Left lung (tissue), 10 donors: ENCODE data around the gene AP2A2. TPM values are rescaled to one million over a fixed set of nuclear protein-coding genes. Genes with fewer than 3 reads are reported as not detected.

ENCODE experiments used
- ATAC-seq: fragments of 200-7000 bp; cut with Tn5 transposase; one replicate; pipeline ENCODE4 v1.9.1; 2020; ENCODE audit warnings: moderate library complexity
- DNase-seq, 4 donors: peaks; one replicate each; pipeline ENCODE4 v3.0.0-alpha.2; 2013 to 2020
- H3K27ac ChIP-seq, 2 donors: fragments of 200-600 bp; sonication (generic) in 1 of 2; one replicate each; pipeline versions ENCODE4 v1.5.0 to v1.8.0; 2020 to 2021
- H3K27me3 ChIP-seq, 2 donors: fragments of 200-600 bp; sonication (generic) in 1 of 2; one replicate each; pipeline versions ENCODE4 v1.5.0 to v1.8.0; 2020 to 2021
- H3K36me3 ChIP-seq, 2 donors: fragments of 200-600 bp; sonication (generic) in 1 of 2; one replicate each; pipeline versions ENCODE4 v1.5.0 to v1.8.0; 2020 to 2021
- H3K4me1 ChIP-seq, 2 donors: fragments of 200-600 bp; one replicate each; pipeline ENCODE4 v1.8.0; 2021
- H3K4me3 ChIP-seq, 2 donors: fragments of 200-600 bp; sonication (generic) in 1 of 2; one replicate each; pipeline versions ENCODE4 v1.5.0 to v1.8.0; 2020 to 2021; ENCODE audit warnings: mild to moderate bottlenecking in 1 of 2
- H3K9me3 ChIP-seq, 2 donors: fragments of 200-600 bp; sonication (generic) in 1 of 2; one replicate each; pipeline versions ENCODE4 v1.5.0 to v1.8.0; 2020 to 2021
- intact Hi-C, 2 donors: fragments of 100-400 bp; cut with DNase I; formaldehyde crosslinking; loops; one replicate each; pipeline versions ENCODE4 v1.11.2 to v1.14.2; 2022
- polyA plus RNA-seq, 6 donors: library from polyadenylated mRNA; unstranded; fragments of 120-200 nt; gene quantifications; one replicate each; pipeline ENCODE4 v1.2.1, GENCODE V29; 2013; ENCODE audit not compliant: insufficient read length in 6 of 6
- total RNA-seq, 2 donors: library from RNA; stranded (reverse); fragmentation: NEBNext Ultra II Directional; extraction: Animal tissue kit (Norgen Biotek cat#: 25700); gene quantifications; one replicate each; pipeline ENCODE4 v1.2.1, GENCODE V29; 2021
- TF ChIP-seq, protein P1 (sequence below), 2 donors: fragments of 200-600 bp; sonication (generic) in 1 of 2; IDR thresholded peaks; one replicate each; pipeline versions ENCODE4 v1.5.0 to v1.8.0; 2021; ENCODE audit warnings: antibody characterized with exemption in 2 of 2
- donor health status: DM: no; HTN: yes; CAD: no.
- donor health status: DM: no; HTN: no; CAD: no.

The AP2A2 gene
- total and polyA plus RNA-seq, 8 donors, result 77.0 to 98.4 (median 83.0) TPM

DNA sequence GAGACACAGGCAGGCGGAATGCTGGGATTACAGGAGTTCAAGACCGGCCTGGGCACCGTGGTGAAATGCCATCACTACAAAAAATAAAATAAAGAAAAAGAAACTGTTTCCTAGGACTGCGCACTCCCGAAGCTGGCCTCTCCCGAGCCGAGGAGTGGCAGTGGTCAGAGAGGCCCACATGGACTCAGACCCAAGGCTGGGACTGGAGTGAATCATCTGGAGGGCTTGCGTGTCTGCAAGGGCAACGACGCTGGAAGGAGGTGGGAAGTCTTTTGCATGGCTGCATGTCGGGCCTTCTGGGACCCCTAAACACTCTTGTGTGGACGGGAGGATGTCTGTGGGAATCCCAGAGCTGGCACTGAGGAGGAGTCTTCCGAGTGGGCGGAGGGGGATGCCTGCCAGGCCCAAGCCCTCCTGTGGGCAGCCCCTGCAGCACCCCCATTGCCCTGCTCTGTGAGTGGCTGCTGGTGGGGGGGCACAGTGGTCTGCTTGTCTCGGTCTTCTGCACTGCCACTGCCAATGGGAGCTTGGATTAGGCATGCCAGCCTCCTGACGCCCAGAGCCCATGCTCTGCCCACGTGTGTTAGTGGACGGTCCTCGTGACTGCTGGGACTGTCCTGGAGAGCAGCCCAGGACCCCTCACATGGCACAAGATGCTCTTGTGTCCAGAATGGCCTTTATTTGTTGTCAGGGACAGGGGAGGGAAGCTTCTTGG lies 1.8 kb upstream of the AP2A2 start:
- peaks cover 0 to 9% of the 10 kb centered on the region in 2 donors for H3K36me3 ChIP-seq
- TF ChIP-seq, protein P1, sequence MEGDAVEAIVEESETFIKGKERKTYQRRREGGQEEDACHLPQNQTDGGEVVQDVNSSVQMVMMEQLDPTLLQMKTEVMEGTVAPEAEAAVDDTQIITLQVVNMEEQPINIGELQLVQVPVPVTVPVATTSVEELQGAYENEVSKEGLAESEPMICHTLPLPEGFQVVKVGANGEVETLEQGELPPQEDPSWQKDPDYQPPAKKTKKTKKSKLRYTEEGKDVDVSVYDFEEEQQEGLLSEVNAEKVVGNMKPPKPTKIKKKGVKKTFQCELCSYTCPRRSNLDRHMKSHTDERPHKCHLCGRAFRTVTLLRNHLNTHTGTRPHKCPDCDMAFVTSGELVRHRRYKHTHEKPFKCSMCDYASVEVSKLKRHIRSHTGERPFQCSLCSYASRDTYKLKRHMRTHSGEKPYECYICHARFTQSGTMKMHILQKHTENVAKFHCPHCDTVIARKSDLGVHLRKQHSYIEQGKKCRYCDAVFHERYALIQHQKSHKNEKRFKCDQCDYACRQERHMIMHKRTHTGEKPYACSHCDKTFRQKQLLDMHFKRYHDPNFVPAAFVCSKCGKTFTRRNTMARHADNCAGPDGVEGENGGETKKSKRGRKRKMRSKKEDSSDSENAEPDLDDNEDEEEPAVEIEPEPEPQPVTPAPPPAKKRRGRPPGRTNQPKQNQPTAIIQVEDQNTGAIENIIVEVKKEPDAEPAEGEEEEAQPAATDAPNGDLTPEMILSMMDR (IDR thresholded peaks at IDR 0.05), result no peak
- H3K27ac ChIP-seq, result peak overlapping the region in 1 of 2 donors; percentile 87
- H3K9me3 ChIP-seq, result no peaks in the 10 kb centered on the region
- peaks cover 22 to 35% of the 10 kb centered on the region in 2 donors for H3K4me1 ChIP-seq
- H3K27me3 ChIP-seq, result no peaks in the 10 kb centered on the region
- intact Hi-C loops, result no loop called here
- no peak for ATAC-seq
- no peak overlapping the region for H3K4me3 ChIP-seq
- DNase-seq, result peak in 1 of 4 donors; percentile 57

DNA sequence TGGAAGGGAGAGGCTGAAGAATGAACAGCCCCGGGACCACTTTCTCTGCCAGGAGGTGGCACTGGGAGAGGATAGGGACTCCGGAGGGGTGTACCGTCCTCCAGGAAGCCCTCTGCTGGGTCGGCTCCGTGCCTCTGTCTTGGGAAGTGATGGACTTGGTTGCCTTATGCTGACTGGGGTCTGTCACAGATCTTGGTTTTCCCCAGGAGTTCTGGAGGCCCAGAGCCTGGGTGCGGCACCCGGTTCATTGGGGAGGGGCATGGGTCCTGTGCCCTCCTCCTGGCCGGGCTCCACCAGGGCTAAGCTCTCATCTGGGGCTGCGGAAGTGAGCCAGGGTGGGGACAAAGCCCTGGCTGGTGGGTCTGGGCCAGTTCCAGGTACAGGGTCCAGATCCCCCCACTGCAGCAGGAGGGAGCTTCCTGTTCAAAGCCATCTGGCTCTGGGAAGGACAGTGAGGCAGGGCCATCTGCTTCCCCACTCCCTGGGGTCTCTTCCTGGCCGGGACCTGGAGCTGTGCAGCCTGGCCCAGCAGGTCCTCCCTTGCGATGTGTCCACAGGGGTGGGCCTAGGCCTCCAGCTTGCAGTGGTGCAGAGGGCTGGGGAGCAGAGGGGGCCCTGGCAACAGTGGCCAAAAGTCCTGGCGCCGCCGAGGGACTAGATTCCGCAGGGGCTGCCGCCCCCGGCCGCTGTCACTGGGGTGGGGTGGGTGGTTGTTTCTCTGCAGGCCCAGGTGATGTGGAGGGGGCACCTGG lies 1.1 kb upstream of the AP2A2 start:
- intact Hi-C loops, result no loop called here
- ATAC-seq, result no peak
- H3K36me3 ChIP-seq, result peaks cover 0 to 16% of the 10 kb centered on the region in 2 donors
- H3K4me1 ChIP-seq, result peaks cover 26 to 43% of the 10 kb centered on the region in 2 donors
- H3K27ac ChIP-seq, result peak overlapping the region; percentile 79 to 87
- DNase-seq, result peak in 1 of 4 donors; percentile 80
- H3K4me3 ChIP-seq, result no peak overlapping the region
- H3K27me3 ChIP-seq, result no peaks in the 10 kb centered on the region
- H3K9me3 ChIP-seq, result no peaks in the 10 kb centered on the region
- TF ChIP-seq, protein P1 (IDR thresholded peaks at IDR 0.05), result no peak

DNA sequence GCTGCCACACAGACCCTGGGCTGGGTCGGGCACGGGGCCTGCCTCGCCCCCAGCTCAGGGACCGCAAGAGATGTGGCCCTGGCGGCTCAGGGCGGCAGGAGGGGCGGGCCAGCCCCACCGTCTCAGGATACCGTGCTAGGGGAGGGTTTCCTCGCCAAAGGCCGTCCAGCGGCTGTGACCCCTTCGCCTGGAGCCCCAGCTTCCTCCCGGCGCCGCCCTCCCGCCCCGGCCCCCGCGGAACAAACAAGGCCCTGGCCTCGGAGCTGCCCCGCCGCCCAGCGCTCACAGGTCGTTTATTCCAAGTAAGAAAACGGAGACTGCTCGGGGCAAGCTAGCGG lies 543 bp upstream of the AP2A2 start:
- intact Hi-C loops, result no loop called here
- Histone ChIP-seq H3K36me3 (peaks cover 0 to 17% of the 10 kb centered on the region in 2 donors), H3K4me1 (peaks cover 26 to 48% of the 10 kb centered on the region in 2 donors), H3K27ac (peak overlapping the region; percentile 79 to 87), H3K9me3 (no peaks in the 10 kb centered on the region), H3K27me3 (no peaks in the 10 kb centered on the region), H3K4me3 (peak overlapping the region in 1 of 2 donors; percentile 66)
- ATAC-seq (no peak), DNase-seq (peak in 1 of 4 donors; percentile 85)
- TF ChIP-seq, protein P1 (IDR thresholded peaks at IDR 0.05), result no peak

DNA sequence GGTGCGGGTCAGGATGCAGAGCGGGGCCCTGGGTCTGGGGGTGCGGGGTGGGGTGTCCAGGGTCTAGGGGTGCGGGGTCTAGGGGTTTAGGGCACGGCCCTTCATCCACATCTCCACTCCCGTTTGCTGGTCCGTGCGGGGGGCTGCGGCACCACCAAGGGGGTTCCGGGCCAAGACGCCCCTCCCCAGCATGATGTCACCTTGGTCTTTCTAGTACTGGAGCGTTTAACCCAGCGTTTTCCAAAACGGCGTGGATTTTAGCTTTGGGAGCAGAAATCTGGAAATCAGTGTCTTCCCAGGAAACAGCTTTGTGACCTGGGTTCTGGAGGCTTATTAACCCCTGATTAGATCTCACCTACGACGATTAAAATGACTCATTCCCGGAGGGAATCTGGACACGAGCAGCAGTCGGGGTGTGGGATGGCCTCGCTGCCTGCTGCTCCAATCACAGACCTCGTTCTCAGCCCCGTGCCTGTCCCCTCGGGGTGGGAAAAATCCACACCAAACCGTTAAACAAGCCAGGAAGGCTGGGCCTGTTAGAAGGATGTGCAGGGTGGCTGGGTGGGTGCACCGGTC lies 759 bp downstream of the AP2A2 start:
- Histone ChIP-seq H3K4me1 (peaks cover 35 to 61% of the 10 kb centered on the region in 2 donors), H3K27ac (peak overlapping the region; percentile 79 to 87), H3K4me3 (peak overlapping the region; percentile 54 to 66), H3K9me3 (no peaks in the 10 kb centered on the region), H3K36me3 (peaks cover 0 to 17% of the 10 kb centered on the region in 2 donors), H3K27me3 (no peaks in the 10 kb centered on the region)
- intact Hi-C loops, result no loop called here
- TF ChIP-seq, protein P1 (IDR thresholded peaks at IDR 0.05), result no peak
- ATAC-seq, result peak; percentile 24
- peak in 3 of 4 donors; percentile 36 to 72 (median 51) for DNase-seq

DNA sequence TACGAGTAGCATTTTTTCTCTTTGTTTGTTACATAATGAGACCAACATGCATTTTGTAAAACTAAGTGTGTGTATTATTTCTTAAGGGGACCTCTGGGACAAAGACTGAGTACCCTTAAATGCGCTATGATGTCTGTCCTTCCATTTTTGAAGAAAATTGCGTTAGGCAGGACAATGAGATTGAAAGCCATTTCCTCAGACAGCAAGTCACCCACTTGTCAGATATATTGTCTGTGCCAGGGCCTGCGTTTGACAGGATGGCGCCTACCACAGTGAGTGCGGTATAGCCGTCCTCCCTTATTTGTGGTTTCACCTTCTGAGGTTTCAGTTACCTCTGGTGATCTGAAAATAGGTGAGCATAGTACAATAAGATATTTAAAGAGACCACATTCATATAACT lies 2.2 kb downstream of the AP2A2 start:
- no peaks in the 10 kb centered on the region for H3K9me3 ChIP-seq
- peaks cover 0 to 17% of the 10 kb centered on the region in 2 donors for H3K36me3 ChIP-seq
- H3K4me3 ChIP-seq, result no peak overlapping the region
- H3K27ac ChIP-seq, result peak overlapping the region; percentile 26 to 33
- TF ChIP-seq, protein P1 (IDR thresholded peaks at IDR 0.05), result no peak
- no peak for DNase-seq
- intact Hi-C loops, result no loop called here
- no peaks in the 10 kb centered on the region for H3K27me3 ChIP-seq
- no peak for ATAC-seq
- H3K4me1 ChIP-seq, result peaks cover 48 to 76% of the 10 kb centered on the region in 2 donors
